Testis (tissue), 3 donors: ENCODE measurements around the gene KRTAP5-11. TPM values are rescaled to one million over a fixed set of nuclear protein-coding genes. Genes with fewer than 3 reads are reported as not detected.
"Not testable (repeated sequence)": the region's sequence is repeated elsewhere in the genome, so short reads cannot be mapped to it uniquely, and the experiment has no call there.

Experiments
- DNase-seq: peaks from one replicate; pipeline ENCODE4 v3.0.0-alpha.2; 2019
- H3K27ac ChIP-seq, 2 donors: fragments of 200-600 bp; sonication (generic); one replicate each; pipeline ENCODE4 v1.5.1; 2019
- H3K27me3 ChIP-seq: fragments of 200-600 bp; sonication (generic); one replicate; pipeline ENCODE4 v1.5.1; 2019
- H3K36me3 ChIP-seq: fragments of 200-600 bp; sonication (generic); one replicate; pipeline ENCODE4 v1.5.1; 2017; ENCODE audit warnings: low read depth; ENCODE audit errors: missing control alignments
- H3K4me1 ChIP-seq: fragments of 200-600 bp; sonication (generic); one replicate; pipeline ENCODE4 v1.5.1; 2019
- H3K4me3 ChIP-seq, 2 donors: fragments of 200-600 bp; sonication (generic); one replicate each; pipeline ENCODE4 v1.5.1; 2017 to 2019
- H3K9me3 ChIP-seq: fragments of 200-600 bp; sonication (generic); one replicate; pipeline ENCODE4 v1.5.1; 2017
- POLR2A ChIP-seq: fragments of 450-650 bp; IDR thresholded peaks from one replicate; pipeline ENCODE4 v1.6.1; 2017; ENCODE audit warnings: antibody characterized with exemption, mild to moderate bottlenecking, moderate library complexity
- WGBS, 2 donors: methylation state at CpG; one replicate each; pipeline ENCODE4 v1.1.5; 2018; 5-methylcytosine and 5-hydroxymethylcytosine counted together
- intact Hi-C: fragments of 100-400 bp; cut with DNase I; formaldehyde crosslinking; loops from one replicate; pipeline ENCODE4 v1.15.1; 2023; ENCODE audit warnings: low total_unique reads
- polyA plus RNA-seq: library from polyadenylated mRNA; stranded (reverse); fragments of 350-450 nt; fragmentation: Illumina TruSeq; extraction: RNeasy Lipid Tissue Mini Kit (QIAGEN cat#74804); gene quantifications from one replicate; pipeline ENCODE4 v1.2.3, GENCODE V29; 2014; ENCODE audit warnings: low read depth, low replicate concordance; ENCODE audit not compliant: insufficient read depth
- total RNA-seq, 2 donors: library from RNA; depleted of rRNA; stranded (reverse); fragments of >200 nt; gene quantifications; one replicate each; pipeline ENCODE4 v1.2.3, GENCODE V29; 2016
- TF ChIP-seq, protein P1 (sequence below), 3 experiments: fragments of 450-650 bp in 2 of 3; fragments of 200-600 bp in 1 of 3; sonication (generic) in 1 of 3; IDR thresholded peaks; one replicate each; pipeline ENCODE4 v1.5.1; 2016 to 2019; ENCODE audit warnings: antibody characterized with exemption in 3 of 3, mild to moderate bottlenecking in 2 of 3, moderate library complexity in 1 of 3

The KRTAP5-11 gene
- total and polyA plus RNA-seq, 3 donors from 2014 or later: not detected

DNA sequence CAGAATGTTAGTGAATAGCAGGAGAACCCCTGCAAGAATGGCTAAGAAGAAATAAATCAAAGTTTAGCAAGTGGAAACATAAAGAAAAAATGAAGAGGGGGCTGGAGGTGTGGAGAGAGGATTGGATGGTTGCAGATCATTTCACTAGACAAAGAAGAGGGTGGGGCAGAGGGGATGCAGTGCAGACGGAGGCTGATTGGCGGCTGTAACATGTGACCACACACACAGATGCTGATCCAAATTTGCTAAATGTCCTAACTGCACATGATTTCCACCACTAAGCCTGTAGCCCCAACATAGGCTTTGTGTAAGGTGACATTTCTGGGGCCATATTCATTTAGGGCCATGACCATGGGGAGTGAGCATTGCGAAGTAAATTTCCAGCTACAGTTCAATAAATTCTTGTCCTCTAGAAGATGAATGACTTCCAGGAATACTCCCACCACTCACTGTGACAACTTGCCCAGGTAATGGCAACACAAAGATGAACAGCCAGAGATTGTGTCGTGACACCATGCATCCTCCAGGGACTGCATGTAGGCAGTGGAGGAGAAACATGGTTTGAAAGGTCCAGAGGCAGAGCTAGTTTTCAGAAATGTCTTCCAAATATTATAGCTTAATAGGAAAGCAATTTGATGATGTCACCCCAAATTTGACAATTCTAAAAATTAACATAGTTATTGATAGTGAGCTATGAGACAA, 6.8 kb downstream of the KRTAP5-11 start:
- Histone ChIP-seq H3K9me3 (no peaks in the 10 kb centered on the region), H3K27ac (no peak overlapping the region), H3K36me3 (no peaks in the 10 kb centered on the region), H3K4me3 (no peak overlapping the region), H3K27me3 (no peaks in the 10 kb centered on the region), H3K4me1 (no peaks in the 10 kb centered on the region)
- WGBS, 2 donors: 81 to 82% methylated on average over 4 of the region's 4 CpGs
- no peak for DNase-seq
- intact Hi-C loops: no loop called here
- TF ChIP-seq, protein P1, sequence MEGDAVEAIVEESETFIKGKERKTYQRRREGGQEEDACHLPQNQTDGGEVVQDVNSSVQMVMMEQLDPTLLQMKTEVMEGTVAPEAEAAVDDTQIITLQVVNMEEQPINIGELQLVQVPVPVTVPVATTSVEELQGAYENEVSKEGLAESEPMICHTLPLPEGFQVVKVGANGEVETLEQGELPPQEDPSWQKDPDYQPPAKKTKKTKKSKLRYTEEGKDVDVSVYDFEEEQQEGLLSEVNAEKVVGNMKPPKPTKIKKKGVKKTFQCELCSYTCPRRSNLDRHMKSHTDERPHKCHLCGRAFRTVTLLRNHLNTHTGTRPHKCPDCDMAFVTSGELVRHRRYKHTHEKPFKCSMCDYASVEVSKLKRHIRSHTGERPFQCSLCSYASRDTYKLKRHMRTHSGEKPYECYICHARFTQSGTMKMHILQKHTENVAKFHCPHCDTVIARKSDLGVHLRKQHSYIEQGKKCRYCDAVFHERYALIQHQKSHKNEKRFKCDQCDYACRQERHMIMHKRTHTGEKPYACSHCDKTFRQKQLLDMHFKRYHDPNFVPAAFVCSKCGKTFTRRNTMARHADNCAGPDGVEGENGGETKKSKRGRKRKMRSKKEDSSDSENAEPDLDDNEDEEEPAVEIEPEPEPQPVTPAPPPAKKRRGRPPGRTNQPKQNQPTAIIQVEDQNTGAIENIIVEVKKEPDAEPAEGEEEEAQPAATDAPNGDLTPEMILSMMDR (IDR thresholded peaks at IDR 0.05): no peak
- TF ChIP-seq POLR2A: no peak

DNA sequence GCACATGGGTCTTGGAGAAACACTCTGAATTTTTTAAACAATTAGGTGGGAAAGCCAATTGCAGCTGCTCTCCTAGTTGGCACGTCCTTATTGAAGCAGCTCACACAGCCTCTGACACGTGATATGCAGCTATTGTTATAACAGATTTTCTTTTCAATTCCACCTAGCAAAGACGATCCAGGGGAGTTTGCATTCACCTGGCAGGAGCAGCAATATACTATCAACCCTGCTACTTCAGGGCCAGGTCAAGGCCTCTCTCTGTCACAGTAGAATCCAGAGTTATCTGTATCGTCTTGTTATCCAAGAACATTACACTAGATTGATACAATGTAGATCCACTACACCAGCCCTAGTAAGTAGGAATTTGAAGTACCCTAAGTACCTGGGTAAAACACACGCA, 8.3 kb downstream of the KRTAP5-11 start:
- Histone ChIP-seq H3K4me1 (no peaks in the 10 kb centered on the region), H3K36me3 (no peaks in the 10 kb centered on the region), H3K27ac (no peak overlapping the region), H3K4me3 (no peak overlapping the region), H3K27me3 (no peaks in the 10 kb centered on the region), H3K9me3 (no peaks in the 10 kb centered on the region)
- intact Hi-C loops: no loop called here
- WGBS, 2 donors: 58 to 75% methylated on average over 5 of the region's 5 CpGs
- TF ChIP-seq, protein P1 (IDR thresholded peaks at IDR 0.05): no peak
- TF ChIP-seq POLR2A: no peak
- no peak for DNase-seq

DNA sequence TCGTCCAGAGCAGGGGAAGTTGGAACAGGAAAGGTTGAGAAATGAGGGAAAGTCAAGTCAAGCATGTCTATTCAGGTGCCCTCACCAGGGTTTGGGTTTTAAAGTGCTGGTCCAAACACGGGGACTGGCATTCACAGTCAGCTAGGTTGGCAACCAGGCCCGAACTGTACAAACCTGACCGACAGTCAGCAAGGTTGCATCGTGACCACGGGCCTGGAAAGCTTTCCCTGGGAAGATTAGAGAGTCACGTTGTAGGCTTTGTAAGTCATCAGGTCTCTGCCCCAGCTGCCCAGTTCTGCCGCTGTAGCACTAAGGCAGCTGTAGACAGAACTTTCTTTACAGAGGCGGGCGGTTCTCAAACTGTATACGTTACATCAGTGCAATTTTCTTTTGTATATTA, 9.9 kb downstream of the KRTAP5-11 start:
- no peak for DNase-seq
- Histone ChIP-seq H3K27me3 (no peaks in the 10 kb centered on the region), H3K27ac (no peak overlapping the region), H3K4me3 (no peak overlapping the region), H3K4me1 (no peaks in the 10 kb centered on the region), H3K9me3 (no peaks in the 10 kb centered on the region), H3K36me3 (no peaks in the 10 kb centered on the region)
- 83 to 84% methylated on average over 11 of the region's 11 CpGs for WGBS, 2 donors
- no peak for TF ChIP-seq POLR2A
- TF ChIP-seq, protein P1 (IDR thresholded peaks at IDR 0.05): no peak
- intact Hi-C loops: no loop called here

DNA sequence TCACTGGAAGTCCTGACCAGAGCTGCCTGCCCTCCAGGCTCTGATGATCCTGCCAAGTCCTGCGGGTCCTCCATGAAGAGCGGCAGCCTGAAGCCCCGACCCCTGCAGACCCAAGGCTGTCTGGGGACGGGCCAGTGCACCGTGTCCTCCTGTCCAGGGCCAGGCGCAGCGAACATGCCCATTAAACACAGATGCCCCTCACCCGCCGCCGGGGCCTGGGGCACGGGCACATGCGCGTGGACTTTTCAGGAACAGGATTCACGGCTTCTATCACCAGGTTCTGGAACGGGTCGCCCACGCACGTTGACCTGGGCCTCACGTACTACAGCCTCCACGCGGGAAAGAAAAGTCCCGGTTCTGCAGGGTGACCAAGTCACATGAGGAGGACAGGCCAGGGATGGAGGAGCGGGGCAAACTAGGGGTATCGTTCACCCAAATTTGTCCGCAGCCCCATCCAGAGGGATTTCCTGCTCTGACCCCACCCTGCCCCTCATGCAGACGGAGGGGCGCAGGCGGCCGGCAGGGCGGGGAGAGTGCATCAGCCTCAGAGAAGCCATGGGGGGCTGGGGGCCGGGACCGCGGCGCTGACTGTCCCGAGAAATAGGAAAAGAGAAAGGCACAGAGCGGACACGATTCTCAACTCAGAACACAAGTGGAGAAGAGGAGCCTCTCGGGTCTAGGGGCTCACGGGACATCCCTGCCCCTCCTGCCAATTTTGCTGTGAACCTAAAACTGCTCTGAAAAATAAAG, 11.4 kb downstream of the KRTAP5-11 start:
- H3K36me3 ChIP-seq, H3K4me3 ChIP-seq, H3K4me1 ChIP-seq, DNase-seq, intact Hi-C loops, H3K9me3 ChIP-seq, H3K27me3 ChIP-seq, H3K27ac ChIP-seq: not testable (repeated sequence)
- 52 to 66% methylated on average over 12 to 34 of the region's 39 CpGs for WGBS, 2 donors

DNA sequence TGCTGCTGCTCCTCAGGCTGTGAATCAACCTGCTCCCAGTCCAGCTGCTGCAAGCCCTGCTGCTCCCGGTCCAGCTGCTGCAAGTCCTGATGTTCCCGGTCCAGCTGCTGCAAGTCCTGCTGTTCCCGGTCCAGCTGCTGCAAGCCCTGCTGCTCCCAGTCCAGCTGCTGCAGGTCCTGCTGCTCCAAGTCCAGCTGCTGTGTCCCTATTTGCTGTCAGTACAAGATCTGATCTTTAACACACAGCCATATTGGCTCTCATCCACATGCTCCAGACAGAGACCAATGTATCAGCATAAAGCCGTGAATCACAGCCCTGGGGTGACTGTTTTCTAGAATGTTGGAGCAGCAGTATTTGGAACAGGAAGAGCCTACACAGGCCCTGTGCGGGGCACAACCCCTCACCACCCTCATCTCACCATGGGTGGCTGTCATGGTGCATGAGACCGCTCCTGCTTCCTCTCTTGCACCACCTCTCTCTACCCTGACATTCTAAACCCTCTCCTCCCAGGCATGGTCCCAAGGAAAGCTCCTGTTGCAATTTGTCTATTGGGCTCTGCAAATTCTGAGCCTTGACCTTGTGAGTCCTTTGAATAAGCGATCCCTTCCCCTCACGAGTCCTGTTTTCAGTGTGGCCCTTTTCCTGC, 13.8 kb downstream of the KRTAP5-11 start:
- intact Hi-C loops: no loop called here
- peak; percentile 26 for DNase-seq
- 40 to 47% methylated on average over 8 of the region's 8 CpGs for WGBS, 2 donors

DNA sequence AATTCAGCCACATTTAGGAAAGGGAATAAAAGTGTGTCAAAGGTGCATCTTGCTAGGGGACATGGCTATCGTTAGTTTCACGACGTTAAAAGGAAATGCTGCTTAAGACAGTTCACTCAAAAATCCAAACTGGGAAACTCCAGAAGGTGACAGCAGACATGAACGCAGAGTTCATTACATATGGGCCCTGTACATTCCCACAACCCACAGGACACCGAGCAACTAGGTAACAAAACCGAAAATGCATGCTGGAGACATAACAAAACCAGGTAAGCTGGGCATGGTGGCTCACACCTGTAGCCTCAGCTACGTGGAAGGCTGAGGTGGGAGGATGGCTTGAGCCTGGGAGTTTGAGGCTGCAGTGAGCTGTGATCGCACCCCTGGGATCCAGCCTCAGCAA, 15.0 kb downstream of the KRTAP5-11 start:
- H3K27me3 ChIP-seq, intact Hi-C loops, H3K36me3 ChIP-seq, H3K27ac ChIP-seq, DNase-seq, H3K4me3 ChIP-seq, H3K9me3 ChIP-seq, H3K4me1 ChIP-seq: not testable (repeated sequence)
- WGBS, 2 donors: 54 to 73% methylated on average over 7 of the region's 8 CpGs

More for the DNA sequence above, 13.8 kb downstream of the KRTAP5-11 start:
- Histone ChIP-seq H3K36me3 (no peaks in the 10 kb centered on the region), H3K27ac (no peak overlapping the region), H3K27me3 (no peaks in the 10 kb centered on the region), H3K9me3 (no peaks in the 10 kb centered on the region), H3K4me3 (no peak overlapping the region), H3K4me1 (no peaks in the 10 kb centered on the region)
- no peak for TF ChIP-seq POLR2A

DNA sequence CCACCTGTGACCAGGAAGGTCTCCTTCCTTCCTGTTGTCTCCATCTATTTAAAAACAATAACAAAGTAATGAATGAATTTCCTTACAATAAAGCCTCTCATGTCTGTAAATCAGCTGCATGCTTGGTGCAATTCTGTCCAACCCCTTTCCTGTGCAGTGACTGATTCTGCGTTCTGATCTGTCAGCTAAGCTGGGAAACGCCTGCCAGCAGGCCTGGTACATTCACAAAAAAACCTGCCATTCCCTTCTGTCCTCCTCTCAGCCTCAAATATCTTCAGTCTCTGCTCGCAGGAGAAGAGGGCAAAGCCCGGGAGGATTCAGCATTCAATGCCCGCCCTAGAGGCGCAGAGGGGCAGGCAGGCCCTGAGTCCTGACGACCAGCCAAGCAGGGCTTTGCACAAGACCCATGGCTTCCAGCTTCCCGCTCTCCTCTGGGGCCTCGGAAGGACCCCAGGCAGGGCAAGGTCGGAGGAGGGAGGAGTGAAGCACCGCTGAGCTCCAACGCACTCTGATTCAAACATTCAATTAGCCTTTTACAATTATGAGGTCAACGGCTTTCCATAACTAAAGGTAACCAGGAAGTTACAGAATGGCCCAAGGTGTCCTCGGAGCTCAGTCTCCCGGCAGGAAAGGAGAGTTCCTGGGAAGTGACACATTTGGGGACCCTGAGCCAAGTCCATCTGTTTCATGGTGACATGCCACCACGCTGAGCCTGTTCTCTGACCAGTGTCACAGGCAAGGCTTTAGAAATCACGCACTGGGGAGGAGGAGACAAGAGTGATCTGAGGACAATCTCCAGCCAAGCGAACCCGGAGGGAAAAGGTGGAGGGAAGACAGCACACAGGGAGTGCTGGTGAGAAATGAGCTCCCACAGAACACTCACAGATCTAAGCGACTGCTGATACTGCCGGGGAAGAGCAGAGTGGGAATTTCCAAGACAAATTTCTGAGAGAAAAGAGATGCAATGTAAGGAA, 15.8 kb downstream of the KRTAP5-11 start:
- H3K27me3 ChIP-seq, H3K4me3 ChIP-seq, H3K36me3 ChIP-seq, H3K4me1 ChIP-seq, H3K9me3 ChIP-seq, intact Hi-C loops, H3K27ac ChIP-seq, DNase-seq: not testable (repeated sequence)
- WGBS, 2 donors: 59% methylated on average over 20 of the region's 21 CpGs
